Panc1 (cell line): ENCODE measurements around the gene DSCAML1.

Experiments used
- CTCF ChIP-seq: fragments of 450-650 bp; IDR thresholded peaks from 2 replicates; pipeline ENCODE4 v1.5.1; 2017; ENCODE audit warnings: mild to moderate bottlenecking
- POLR2AphosphoS5 ChIP-seq: IDR thresholded peaks from 2 replicates; pipeline ENCODE4 v1.6.1; 2012; ENCODE audit warnings: mild to moderate bottlenecking, low read depth, low read length, moderate library complexity
- REST ChIP-seq, 2 experiments: IDR thresholded peaks; 2 replicates each; pipeline ENCODE4 v1.6.1; 2011 to 2012; ENCODE audit warnings: low read depth in 2 of 2, control low read depth in 1 of 2, low read length in 1 of 2, mild to moderate bottlenecking in 1 of 2, moderate library complexity in 1 of 2; ENCODE audit not compliant: insufficient read depth in 1 of 2
- SIN3A ChIP-seq: IDR thresholded peaks from 2 replicates; pipeline ENCODE4 v1.6.1; 2012; ENCODE audit warnings: low read depth, mild to moderate bottlenecking, low read length, moderate library complexity, borderline replicate concordance; ENCODE audit not compliant: insufficient read depth
- TCF7L2 ChIP-seq: IDR thresholded peaks from 2 replicates; pipeline ENCODE4 v1.6.1; 2011; ENCODE audit warnings: mild to moderate bottlenecking, low read depth, low read length, inconsistent platforms

DNA sequence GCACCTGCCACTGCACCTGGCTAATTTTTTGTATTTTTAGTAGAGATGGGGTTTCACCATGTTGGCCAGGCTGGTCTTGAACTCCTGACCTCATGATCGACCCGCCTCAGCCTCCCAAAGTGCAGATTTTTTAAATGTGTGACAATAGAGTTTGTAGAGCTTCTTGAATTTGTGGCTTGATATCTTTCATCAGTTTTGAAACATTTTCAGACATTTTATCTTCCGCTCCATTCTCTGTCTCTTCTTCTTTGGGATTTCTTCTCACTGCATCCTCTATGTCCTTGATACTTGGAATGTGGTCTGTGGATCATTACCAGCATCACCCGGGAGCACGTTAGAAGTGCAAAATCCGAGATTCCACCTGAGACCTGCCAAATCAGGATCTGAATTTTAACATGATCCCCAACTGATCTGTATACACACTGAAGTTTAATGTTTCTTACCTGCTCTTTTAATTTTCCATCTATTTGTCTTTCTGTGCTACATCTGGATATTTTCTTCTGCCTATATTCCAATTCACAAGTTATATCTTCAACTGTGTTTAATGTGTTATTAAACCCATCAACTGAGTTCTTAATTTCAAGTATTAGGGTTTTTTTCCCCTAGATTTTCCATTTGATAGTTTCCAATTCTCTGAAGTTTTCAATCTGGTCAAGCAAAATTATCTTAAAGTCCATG lies 343.0 kb downstream of the DSCAML1 start:
- TF ChIP-seq CTCF (no peak), REST (IDR thresholded peaks at IDR 0.05; ENCODE audit: insufficient read depth in 1 of 2, low read depth in 2 of 2, low read length in 1 of 2) (no peak), TCF7L2 (no peak), POLR2AphosphoS5 (no peak), SIN3A (no peak)
